ENCODE data around the gene HTD2. TPM values are rescaled to one million over a fixed set of nuclear protein-coding genes. Genes with fewer than 3 reads are reported as not detected.
"Not testable (repeated sequence)": the region's sequence is repeated elsewhere in the genome, so short reads cannot be mapped to it uniquely, and the experiment has no call there.

The HTD2 gene
- total and polyA plus RNA-seq, 3 donors from 2014 or later, result 14.6 to 16.4 (median 15.1) TPM

DNA sequence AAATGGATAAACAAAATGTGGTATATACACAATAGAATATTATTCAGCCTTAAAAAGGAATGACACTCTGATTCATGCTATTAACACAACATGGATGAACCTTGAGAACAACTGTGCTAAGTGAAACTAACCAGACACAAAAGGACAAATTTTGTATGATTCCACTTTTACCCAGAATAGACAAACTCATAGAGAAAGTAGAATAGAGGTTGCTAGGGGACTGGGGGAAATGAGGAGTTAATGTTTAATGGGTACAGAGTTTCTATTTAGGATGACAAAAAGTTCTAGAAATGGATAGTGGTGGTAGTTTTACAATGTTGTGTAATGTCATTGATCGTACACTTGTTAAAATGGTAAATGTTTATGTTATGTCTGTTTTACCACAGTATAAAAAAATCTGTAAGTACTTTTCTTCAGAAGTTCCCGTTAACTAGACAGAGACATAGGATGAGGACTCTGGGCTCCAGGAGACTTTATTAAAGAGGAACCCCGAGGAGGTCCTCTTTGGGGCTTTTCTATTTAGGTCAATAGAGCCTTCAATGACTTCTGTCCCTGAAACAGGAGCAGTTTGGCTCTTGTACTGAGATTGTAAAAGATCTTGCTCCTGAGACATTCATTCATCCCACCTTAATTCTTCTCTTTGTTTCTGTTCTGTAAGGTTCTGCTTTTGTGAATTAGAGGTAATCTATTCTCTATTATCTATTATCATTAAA lies 44.2 kb upstream of the HTD2 start:
- H3K9me3 ChIP-seq, result no peaks in the 10 kb centered on the region
- H3K27ac ChIP-seq, result no peak overlapping the region
- no peak overlapping the region for H3K4me3 ChIP-seq
- TF ChIP-seq, protein P1, sequence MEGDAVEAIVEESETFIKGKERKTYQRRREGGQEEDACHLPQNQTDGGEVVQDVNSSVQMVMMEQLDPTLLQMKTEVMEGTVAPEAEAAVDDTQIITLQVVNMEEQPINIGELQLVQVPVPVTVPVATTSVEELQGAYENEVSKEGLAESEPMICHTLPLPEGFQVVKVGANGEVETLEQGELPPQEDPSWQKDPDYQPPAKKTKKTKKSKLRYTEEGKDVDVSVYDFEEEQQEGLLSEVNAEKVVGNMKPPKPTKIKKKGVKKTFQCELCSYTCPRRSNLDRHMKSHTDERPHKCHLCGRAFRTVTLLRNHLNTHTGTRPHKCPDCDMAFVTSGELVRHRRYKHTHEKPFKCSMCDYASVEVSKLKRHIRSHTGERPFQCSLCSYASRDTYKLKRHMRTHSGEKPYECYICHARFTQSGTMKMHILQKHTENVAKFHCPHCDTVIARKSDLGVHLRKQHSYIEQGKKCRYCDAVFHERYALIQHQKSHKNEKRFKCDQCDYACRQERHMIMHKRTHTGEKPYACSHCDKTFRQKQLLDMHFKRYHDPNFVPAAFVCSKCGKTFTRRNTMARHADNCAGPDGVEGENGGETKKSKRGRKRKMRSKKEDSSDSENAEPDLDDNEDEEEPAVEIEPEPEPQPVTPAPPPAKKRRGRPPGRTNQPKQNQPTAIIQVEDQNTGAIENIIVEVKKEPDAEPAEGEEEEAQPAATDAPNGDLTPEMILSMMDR (IDR thresholded peaks at IDR 0.05), result no peak
- TF ChIP-seq POLR2A (IDR thresholded peaks at IDR 0.05), result no peak
- intact Hi-C loops (cut with DNase I; ENCODE audit: low total_unique reads), result no loop called here
- no peak for DNase-seq
- H3K4me1 ChIP-seq, result no peaks in the 10 kb centered on the region
- no peaks in the 10 kb centered on the region for H3K36me3 ChIP-seq (ENCODE audit: low read depth, missing control alignments)
- no peaks in the 10 kb centered on the region for H3K27me3 ChIP-seq
- 86 to 93% methylated on average over 3 of the region's 3 CpGs for WGBS, 2 donors

DNA sequence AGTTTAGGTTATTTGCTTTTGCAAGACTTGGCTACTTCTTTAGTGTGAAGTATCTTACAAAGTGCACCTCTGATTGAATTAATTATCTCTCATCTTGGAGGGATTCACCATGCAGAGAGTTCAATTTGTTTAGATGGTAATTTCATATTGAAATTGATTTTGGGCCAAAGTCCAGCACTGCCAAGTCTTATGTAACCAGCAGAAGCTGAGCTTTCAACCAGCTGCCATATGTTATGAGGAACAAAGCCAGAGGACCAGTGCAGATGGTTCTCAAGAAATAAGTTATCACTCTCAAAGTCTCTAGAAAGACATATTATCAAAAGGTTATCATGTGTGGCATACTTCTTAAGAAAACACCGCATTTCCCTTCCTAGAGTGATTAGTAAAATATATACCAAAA lies 39.7 kb upstream of the HTD2 start:
- intact Hi-C loops (cut with DNase I; ENCODE audit: low total_unique reads), result no loop called here
- H3K27me3 ChIP-seq, result no peaks in the 10 kb centered on the region
- no peak overlapping the region for H3K4me3 ChIP-seq
- no peak for TF ChIP-seq POLR2A (IDR thresholded peaks at IDR 0.05)
- TF ChIP-seq, protein P1 (IDR thresholded peaks at IDR 0.05), result no peak
- 58 to 76% methylated on average over 1 of the region's 1 CpG for WGBS, 2 donors
- H3K9me3 ChIP-seq, result no peaks in the 10 kb centered on the region
- H3K36me3 ChIP-seq (ENCODE audit: low read depth, missing control alignments), result no peaks in the 10 kb centered on the region
- no peak overlapping the region for H3K27ac ChIP-seq
- DNase-seq, result no peak
- no peaks in the 10 kb centered on the region for H3K4me1 ChIP-seq

DNA sequence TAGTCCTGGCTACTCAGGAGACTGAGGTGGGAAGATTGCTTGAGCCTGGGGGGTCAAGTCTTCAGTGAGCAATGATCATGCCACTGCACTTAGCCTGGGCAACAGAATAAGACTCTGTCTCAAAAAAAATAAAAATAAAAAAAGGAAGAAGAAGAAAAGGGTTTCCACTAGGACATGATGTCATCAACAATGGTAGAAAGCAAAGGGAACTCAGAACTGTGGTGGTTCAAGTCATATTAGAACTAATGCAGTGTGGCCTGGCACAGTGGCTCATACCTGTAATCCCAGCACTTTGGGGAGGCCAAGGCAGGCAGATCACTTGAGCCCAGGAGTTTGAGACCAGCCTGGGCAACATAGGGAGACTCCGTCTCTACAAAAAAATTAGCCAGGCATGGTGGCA lies 38.8 kb upstream of the HTD2 start:
- H3K27ac ChIP-seq; H3K27me3 ChIP-seq; H3K9me3 ChIP-seq; H3K36me3 ChIP-seq (ENCODE audit: low read depth, missing control alignments); intact Hi-C loops (cut with DNase I; ENCODE audit: low total_unique reads); H3K4me1 ChIP-seq; DNase-seq; H3K4me3 ChIP-seq: not testable (repeated sequence)
- 90 to 94% methylated on average over 1 of the region's 1 CpG for WGBS, 2 donors

DNA sequence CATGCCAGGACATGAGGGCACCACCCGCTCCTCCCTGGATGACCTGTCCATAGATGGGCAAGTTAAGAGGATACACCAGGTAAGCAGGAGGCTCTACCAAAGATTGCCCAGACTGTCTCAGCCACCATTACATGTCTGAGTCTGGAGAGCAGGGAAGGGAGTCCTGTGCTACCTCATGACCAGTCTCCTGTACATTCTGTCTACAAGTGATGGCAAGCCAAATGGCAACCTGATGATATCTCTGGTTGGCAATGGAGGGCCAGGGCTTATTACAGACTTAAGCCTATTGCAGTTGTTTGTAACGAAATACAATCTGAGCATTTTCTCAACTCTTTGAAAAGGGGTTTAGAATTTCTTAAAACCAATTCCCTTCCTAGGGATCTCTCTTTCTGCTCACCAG lies 37.0 kb upstream of the HTD2 start:
- TF ChIP-seq, protein P1 (IDR thresholded peaks at IDR 0.05), result no peak
- TF ChIP-seq POLR2A (IDR thresholded peaks at IDR 0.05), result no peak
- no peak overlapping the region for H3K4me3 ChIP-seq
- no peaks in the 10 kb centered on the region for H3K4me1 ChIP-seq
- no peaks in the 10 kb centered on the region for H3K36me3 ChIP-seq (ENCODE audit: low read depth, missing control alignments)
- no peak for DNase-seq
- 87 to 96% methylated on average over 1 to 2 of the region's 2 CpGs for WGBS, 2 donors
- no peaks in the 10 kb centered on the region for H3K27me3 ChIP-seq
- intact Hi-C loops (cut with DNase I; ENCODE audit: low total_unique reads), result no loop called here
- H3K9me3 ChIP-seq, result no peaks in the 10 kb centered on the region
- no peak overlapping the region for H3K27ac ChIP-seq

DNA sequence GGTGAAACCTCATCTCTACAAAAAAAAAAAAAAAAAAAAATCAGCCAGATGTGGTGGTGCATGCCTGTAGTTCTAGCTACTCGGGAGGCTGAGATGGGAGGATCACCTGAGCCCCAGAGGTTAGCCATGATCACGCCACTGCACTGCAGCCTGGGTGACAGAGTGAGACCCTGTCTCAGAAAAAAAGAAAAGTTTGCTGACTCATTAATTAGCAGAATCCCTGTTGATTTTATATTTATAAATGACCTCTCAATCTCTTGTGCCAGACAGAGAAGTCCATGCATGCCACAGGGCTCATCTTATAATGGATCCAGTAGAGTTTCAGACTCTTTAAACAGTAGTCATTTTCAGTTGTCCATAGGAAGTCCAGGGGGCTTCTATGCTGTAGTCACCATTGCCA lies 35.8 kb upstream of the HTD2 start:
- intact Hi-C loops (cut with DNase I; ENCODE audit: low total_unique reads), result no loop called here
- Histone ChIP-seq H3K27ac (no peak overlapping the region), H3K36me3 (ENCODE audit: low read depth, missing control alignments) (no peaks in the 10 kb centered on the region), H3K9me3 (no peaks in the 10 kb centered on the region), H3K4me3 (no peak overlapping the region), H3K4me1 (no peaks in the 10 kb centered on the region), H3K27me3 (no peaks in the 10 kb centered on the region)
- DNase-seq, result no peak
- no peak for TF ChIP-seq POLR2A (IDR thresholded peaks at IDR 0.05)
- TF ChIP-seq, protein P1 (IDR thresholded peaks at IDR 0.05), result no peak
- 90 to 95% methylated on average over 2 of the region's 2 CpGs for WGBS, 2 donors
